Measurements from ENCODE around the gene DLEU7.

The DLEU7 gene

GRCh38 chr13:50797091-50797490 lies 46.4 kb downstream of the DLEU7 start:
- DNase-seq (ENCODE audit: low read depth in 4 of 4, low spot score in 1 of 4): no peak

GRCh38 chr13:50796463-50796862 lies 47.0 kb downstream of the DLEU7 start:
- no peak for DNase-seq (ENCODE audit: low read depth in 4 of 4, low spot score in 1 of 4)

GRCh38 chr13:50794226-50794625 lies 49.3 kb downstream of the DLEU7 start:
- DNase-seq (ENCODE audit: low read depth in 4 of 4, low spot score in 1 of 4): no peak

GRCh38 chr13:50793026-50793425 lies 50.5 kb downstream of the DLEU7 start:
- DNase-seq (ENCODE audit: low read depth in 4 of 4, low spot score in 1 of 4): no peak

GRCh38 chr13:50788551-50789210 lies 54.8 kb downstream of the DLEU7 start:
- DNase-seq (ENCODE audit: low read depth in 4 of 4, low spot score in 1 of 4): no peak

GRCh38 chr13:50787316-50788195 lies 55.9 kb downstream of the DLEU7 start:
- no peak for DNase-seq (ENCODE audit: low read depth in 4 of 4, low spot score in 1 of 4)

- DNase-seq (ENCODE audit: low read depth in 4 of 4, low spot score in 1 of 4): no peak
Observed at GRCh38 chr13:50783717-50784290, 59.7 kb downstream of the DLEU7 start.

- DNase-seq (ENCODE audit: low read depth in 4 of 4, low spot score in 1 of 4): no peak
Observed at GRCh38 chr13:50783066-50783465, 60.4 kb downstream of the DLEU7 start.

GRCh38 chr13:50780201-50781015 lies 63.1 kb downstream of the DLEU7 start:
- DNase-seq (ENCODE audit: low read depth in 4 of 4, low spot score in 1 of 4): no peak

GRCh38 chr13:50779443-50780200 lies 63.9 kb downstream of the DLEU7 start:
- no peak for DNase-seq (ENCODE audit: low read depth in 4 of 4, low spot score in 1 of 4)

All from stimulated activated CD4-positive, alpha-beta T cell treated with anti-CD3 and anti-CD28 coated beads, Interleukin-1b, Interleukin-23, amount 100 ng/mL, for 24 hours (primary cell).